ENCODE data around the gene GYG2. TPM values are rescaled to one million over a fixed set of nuclear protein-coding genes. Genes with fewer than 3 reads are reported as not detected.

The GYG2 gene
- total RNA-seq, 2 donors from 2014 or later: 52.6 to 108 TPM

GRCh38 chrX:2908125-2908685 lies 79.5 kb downstream of the GYG2 start:
- Histone ChIP-seq H3K4me3 (ENCODE audit: low read length) (no peak overlapping the region), H3K4me1 (ENCODE audit: control insufficient read depth, insufficient read depth, low read length) (no peaks in the 10 kb centered on the region), H3K9me3 (ENCODE audit: control insufficient read depth, low read length) (peaks cover 17% of the 10 kb centered on the region), H3K36me3 (ENCODE audit: control insufficient read depth, insufficient read depth, low read length) (peaks cover 11% of the 10 kb centered on the region), H3K27me3 (ENCODE audit: control insufficient read depth, insufficient read depth, low read length, poor library complexity, severe bottlenecking) (no peaks in the 10 kb centered on the region), H3K9ac (ENCODE audit: extremely low read depth, low read length, poor library complexity, severe bottlenecking) (no peak overlapping the region), H3K27ac (ENCODE audit: low read depth, low read length) (no peak overlapping the region)
- no peak for TF ChIP-seq CTCF (conservative IDR thresholded peaks at IDR 0.05)
- no peak overlapping the region for H3K27ac Mint-ChIP-seq
- DNase-seq: no peak
- H3K27me3 Mint-ChIP-seq (ENCODE audit: insufficient read depth): no peaks in the 10 kb centered on the region
- peaks cover 74% of the 10 kb centered on the region for H3K36me3 Mint-ChIP-seq (ENCODE audit: low read depth)
- 88 to 94% methylated on average over 1 to 2 of the region's 2 CpGs for WGBS, 2 experiments (ENCODE audit: insufficient coverage in 1 of 2, insufficient read length in 1 of 2)
- no peak overlapping the region for H3K4me3 Mint-ChIP-seq
- peaks cover 12% of the 10 kb centered on the region for H3K4me1 Mint-ChIP-seq
- H3K9me3 Mint-ChIP-seq: peaks cover 41% of the 10 kb centered on the region

- no peak overlapping the region for H3K9ac ChIP-seq (ENCODE audit: extremely low read depth, low read length, poor library complexity, severe bottlenecking)
- no peak for DNase-seq
- no peak overlapping the region for H3K4me3 ChIP-seq (ENCODE audit: low read length)
- H3K9me3 ChIP-seq (ENCODE audit: control insufficient read depth, low read length): peaks cover 3% of the 10 kb centered on the region
- no peaks in the 10 kb centered on the region for H3K36me3 ChIP-seq (ENCODE audit: control insufficient read depth, insufficient read depth, low read length)
- no peaks in the 10 kb centered on the region for H3K27me3 ChIP-seq (ENCODE audit: control insufficient read depth, insufficient read depth, low read length, poor library complexity, severe bottlenecking)
- no peaks in the 10 kb centered on the region for H3K4me1 ChIP-seq (ENCODE audit: control insufficient read depth, insufficient read depth, low read length)
- WGBS, 2 experiments (ENCODE audit: insufficient coverage in 1 of 2, insufficient read length in 1 of 2): no CpG with 5 or more reads among the region's 3 CpGs
- peaks cover 67% of the 10 kb centered on the region for H3K36me3 Mint-ChIP-seq (ENCODE audit: low read depth)
- H3K27me3 Mint-ChIP-seq (ENCODE audit: insufficient read depth): no peaks in the 10 kb centered on the region
- TF ChIP-seq CTCF (conservative IDR thresholded peaks at IDR 0.05): no peak
- no peak overlapping the region for H3K27ac ChIP-seq (ENCODE audit: low read depth, low read length)
- H3K27ac Mint-ChIP-seq: no peak overlapping the region
- H3K4me1 Mint-ChIP-seq: peaks cover 20% of the 10 kb centered on the region
- peaks cover 23% of the 10 kb centered on the region for H3K9me3 Mint-ChIP-seq
- H3K4me3 Mint-ChIP-seq: no peak overlapping the region
Observed at GRCh38 chrX:2910109-2910508, 81.4 kb downstream of the GYG2 start.

- Histone ChIP-seq H3K27ac (ENCODE audit: low read depth, low read length) (no peak overlapping the region), H3K9me3 (ENCODE audit: control insufficient read depth, low read length) (peaks cover 3% of the 10 kb centered on the region), H3K4me3 (ENCODE audit: low read length) (no peak overlapping the region), H3K4me1 (ENCODE audit: control insufficient read depth, insufficient read depth, low read length) (no peaks in the 10 kb centered on the region), H3K36me3 (ENCODE audit: control insufficient read depth, insufficient read depth, low read length) (no peaks in the 10 kb centered on the region), H3K27me3 (ENCODE audit: control insufficient read depth, insufficient read depth, low read length, poor library complexity, severe bottlenecking) (no peaks in the 10 kb centered on the region), H3K9ac (ENCODE audit: extremely low read depth, low read length, poor library complexity, severe bottlenecking) (no peak overlapping the region)
- peaks cover 20% of the 10 kb centered on the region for H3K4me1 Mint-ChIP-seq
- H3K4me3 Mint-ChIP-seq: no peak overlapping the region
- H3K27ac Mint-ChIP-seq: peak overlapping the region; percentile 85
- peak; percentile 70 for TF ChIP-seq CTCF (conservative IDR thresholded peaks at IDR 0.05)
- WGBS, 2 experiments (ENCODE audit: insufficient coverage in 1 of 2, insufficient read length in 1 of 2): 24% methylated on average over 2 of the region's 3 CpGs; no CpG with 5 or more reads in 1 of the 2 experiments
- DNase-seq: peak; percentile 71
- no peaks in the 10 kb centered on the region for H3K27me3 Mint-ChIP-seq (ENCODE audit: insufficient read depth)
- peaks cover 44% of the 10 kb centered on the region for H3K9me3 Mint-ChIP-seq
- peaks cover 64% of the 10 kb centered on the region for H3K36me3 Mint-ChIP-seq (ENCODE audit: low read depth)
Observed at GRCh38 chrX:2913118-2913517, 84.4 kb downstream of the GYG2 start.
